ENCODE results near the gene AMBRA1.

The AMBRA1 gene

GRCh38 chr11:46413760-46414465 is 179.9 kb downstream of the AMBRA1 start:
- H3K36me3 Mint-ChIP-seq = peaks cover 32% of the 10 kb centered on the region
- DNase-seq (ENCODE audit: low spot score in 2 of 2) = no peak
- no peak for ATAC-seq (ENCODE audit: low read depth)
- H3K27me3 Mint-ChIP-seq = no peaks in the 10 kb centered on the region
- H3K9me3 Mint-ChIP-seq = no peaks in the 10 kb centered on the region
- no peaks in the 10 kb centered on the region for H3K4me1 Mint-ChIP-seq
- no peak overlapping the region for H3K27ac Mint-ChIP-seq
- H3K4me3 Mint-ChIP-seq = no peak overlapping the region

DNA sequence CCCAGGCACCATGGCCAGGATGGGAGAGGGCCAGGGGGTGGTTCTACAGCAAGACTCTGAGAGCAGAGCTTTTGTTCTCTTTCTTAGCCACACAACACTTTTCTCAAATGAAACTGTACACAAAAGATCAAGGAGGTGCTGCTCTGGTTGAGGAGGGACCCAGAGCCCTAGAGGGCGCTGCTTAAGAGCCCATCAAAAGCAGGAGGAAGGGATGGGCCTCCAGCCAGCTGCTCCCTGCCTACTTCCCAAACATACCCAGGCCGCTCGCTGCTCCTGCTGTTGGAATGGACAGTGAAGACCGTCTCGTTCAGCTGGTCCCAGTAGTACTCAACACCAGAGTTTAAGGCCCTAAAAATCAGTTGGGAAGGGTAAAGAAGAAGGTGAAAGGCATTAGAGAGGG is 183.8 kb downstream of the AMBRA1 start:
- ATAC-seq (ENCODE audit: low read depth) (no peak), DNase-seq (ENCODE audit: low spot score in 2 of 2) (no peak)
- Mint-ChIP-seq H3K4me1 (no peaks in the 10 kb centered on the region), H3K4me3 (no peak overlapping the region), H3K27me3 (no peaks in the 10 kb centered on the region), H3K36me3 (peaks cover 32% of the 10 kb centered on the region), H3K9me3 (no peaks in the 10 kb centered on the region), H3K27ac (no peak overlapping the region)

DNA sequence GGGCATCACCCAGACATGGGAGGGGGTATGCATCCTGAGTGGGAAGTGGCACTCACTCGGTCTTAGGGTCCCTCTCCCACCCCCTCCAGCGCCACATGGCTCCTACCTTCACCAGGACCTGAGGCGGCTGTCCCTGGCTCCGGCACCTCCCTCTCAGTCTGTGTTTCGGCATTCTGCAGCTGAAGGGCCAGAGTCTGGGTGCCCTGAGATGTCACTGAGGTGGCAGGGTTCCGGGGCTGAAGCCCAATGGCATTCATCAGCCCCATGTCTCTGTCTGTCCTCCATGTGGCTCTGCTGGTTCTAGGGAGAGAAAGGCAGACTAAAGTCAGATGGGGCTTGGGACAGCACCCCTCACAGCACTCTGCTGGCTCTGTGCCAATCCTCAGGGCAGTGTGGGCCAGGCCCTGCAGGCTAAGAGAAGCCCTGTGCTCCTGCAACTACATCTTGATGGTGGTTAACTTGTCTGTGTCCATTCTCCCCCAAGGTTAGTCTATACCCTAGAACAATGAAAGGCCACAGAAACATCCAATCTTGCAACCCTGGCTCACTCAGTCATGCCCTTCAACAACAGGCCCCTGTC is 185.3 kb downstream of the AMBRA1 start:
- H3K4me3 Mint-ChIP-seq = no peak overlapping the region
- H3K27ac Mint-ChIP-seq = no peak overlapping the region
- no peaks in the 10 kb centered on the region for H3K4me1 Mint-ChIP-seq
- H3K27me3 Mint-ChIP-seq = no peaks in the 10 kb centered on the region
- DNase-seq (ENCODE audit: low spot score in 2 of 2) = no peak
- no peak for ATAC-seq (ENCODE audit: low read depth)
- H3K9me3 Mint-ChIP-seq = no peaks in the 10 kb centered on the region
- peaks cover 26% of the 10 kb centered on the region for H3K36me3 Mint-ChIP-seq

GRCh38 chr11:46407635-46408034 is 186.2 kb downstream of the AMBRA1 start:
- H3K36me3 Mint-ChIP-seq = peaks cover 32% of the 10 kb centered on the region
- no peaks in the 10 kb centered on the region for H3K27me3 Mint-ChIP-seq
- H3K27ac Mint-ChIP-seq = no peak overlapping the region
- ATAC-seq (ENCODE audit: low read depth) (no peak), DNase-seq (ENCODE audit: low spot score in 2 of 2) (no peak)
- no peaks in the 10 kb centered on the region for H3K9me3 Mint-ChIP-seq
- H3K4me3 Mint-ChIP-seq = no peak overlapping the region
- H3K4me1 Mint-ChIP-seq = no peaks in the 10 kb centered on the region

DNA sequence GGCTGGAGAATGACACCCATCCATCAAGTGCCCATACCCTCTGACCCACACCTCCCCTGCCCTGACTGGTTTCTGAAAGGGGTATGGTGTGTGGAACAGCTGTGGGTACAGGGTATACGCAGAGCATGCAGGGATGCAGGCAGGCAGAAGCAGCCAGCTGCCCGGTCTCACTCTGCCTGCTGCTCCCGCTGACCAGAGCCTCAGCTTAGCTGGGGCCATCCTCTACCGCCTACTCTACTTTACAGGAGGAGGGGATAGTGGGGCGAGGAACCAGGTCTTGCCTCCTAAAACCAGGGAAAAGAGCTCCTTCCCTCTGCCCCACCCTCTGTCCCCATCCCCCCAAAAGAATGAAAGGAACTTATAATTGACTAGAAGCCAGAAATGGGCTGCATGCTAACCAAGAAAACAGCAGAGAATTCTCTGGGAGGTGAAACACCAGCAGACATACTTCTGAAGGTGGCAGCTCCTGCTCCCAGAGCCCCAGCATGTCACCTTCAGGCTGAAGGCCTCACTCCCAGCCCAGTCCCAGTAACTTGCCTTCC is 189.3 kb downstream of the AMBRA1 start:
- no peak for DNase-seq (ENCODE audit: low spot score in 2 of 2)
- Mint-ChIP-seq H3K9me3 (no peaks in the 10 kb centered on the region), H3K27me3 (no peaks in the 10 kb centered on the region), H3K4me1 (no peaks in the 10 kb centered on the region), H3K36me3 (peaks cover 43% of the 10 kb centered on the region), H3K4me3 (no peak overlapping the region), H3K27ac (no peak overlapping the region)
- no peak for ATAC-seq (ENCODE audit: low read depth)

DNA sequence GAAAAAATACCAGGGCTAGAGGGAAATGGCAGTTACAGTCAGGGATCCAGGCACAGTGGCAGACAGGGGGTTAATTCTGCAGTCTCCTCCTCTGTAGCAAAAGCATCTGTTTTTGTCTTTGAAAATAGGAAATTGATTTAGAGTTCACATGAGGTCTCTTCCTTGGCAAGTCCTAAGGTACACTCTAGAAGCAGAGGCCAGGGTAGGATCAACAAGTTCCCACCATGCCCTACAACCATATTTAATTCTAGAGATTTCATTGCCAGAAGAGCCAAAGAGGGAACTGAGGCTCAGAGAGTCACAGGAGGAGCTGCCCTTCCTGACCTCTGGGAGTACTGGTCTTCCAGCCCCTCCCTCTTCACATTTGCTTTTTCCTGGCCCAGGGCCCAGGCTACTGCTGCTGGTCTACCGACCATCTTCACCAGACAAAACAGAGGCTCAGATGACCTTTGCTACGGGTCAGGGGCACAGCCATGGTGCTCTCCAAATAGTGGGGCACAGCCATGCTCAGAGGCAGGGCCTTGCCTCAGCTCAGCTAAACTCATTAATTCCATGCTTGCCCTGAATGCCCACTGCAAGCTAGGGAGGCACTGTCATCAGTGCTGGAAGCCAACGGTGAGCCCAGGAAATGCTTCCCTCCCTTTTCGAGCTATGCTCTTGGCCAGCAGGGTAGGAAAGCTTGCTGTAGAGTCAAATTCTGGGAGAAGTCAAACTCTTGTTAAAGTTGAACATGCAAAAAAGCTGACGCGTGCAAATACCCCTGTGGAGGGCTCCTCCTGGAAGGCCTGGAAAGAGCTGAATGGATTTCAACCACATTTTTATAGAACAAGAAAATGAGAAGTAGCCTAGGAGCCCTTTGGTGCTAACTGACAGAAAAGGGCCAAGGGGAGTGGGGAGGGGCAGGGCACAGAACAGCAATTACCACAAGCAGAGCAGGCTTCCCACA is 190.6 kb downstream of the AMBRA1 start:
- H3K4me3 Mint-ChIP-seq = no peak overlapping the region
- H3K4me1 Mint-ChIP-seq = no peaks in the 10 kb centered on the region
- ATAC-seq (ENCODE audit: low read depth) (no peak), DNase-seq (ENCODE audit: low spot score in 2 of 2) (no peak)
- no peak overlapping the region for H3K27ac Mint-ChIP-seq
- no peaks in the 10 kb centered on the region for H3K9me3 Mint-ChIP-seq
- H3K36me3 Mint-ChIP-seq = peaks cover 40% of the 10 kb centered on the region
- no peaks in the 10 kb centered on the region for H3K27me3 Mint-ChIP-seq

DNA sequence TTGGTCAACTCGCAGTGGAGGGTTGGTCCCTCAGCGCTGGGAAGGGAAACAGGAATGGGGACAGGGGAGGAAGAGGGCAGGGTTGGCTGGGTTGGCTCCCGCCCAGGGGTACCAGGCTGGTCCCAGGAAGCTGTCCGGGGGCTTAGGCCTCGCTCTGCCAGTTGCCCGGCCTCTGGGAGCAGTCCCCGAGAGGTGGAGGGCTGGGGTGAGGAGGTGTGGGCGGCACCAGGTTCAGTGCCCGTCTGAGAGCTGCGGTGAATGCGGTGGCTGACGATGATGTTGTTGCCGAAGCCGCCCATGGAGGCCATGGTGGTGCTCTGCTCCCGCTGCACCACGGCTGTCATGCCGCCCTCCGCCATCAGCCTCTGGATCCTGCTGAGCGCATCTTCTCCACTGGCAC is 196.3 kb downstream of the AMBRA1 start:
- no peak for DNase-seq (ENCODE audit: low spot score in 2 of 2)
- ATAC-seq (ENCODE audit: low read depth) = no peak
- Mint-ChIP-seq H3K9me3 (peaks cover 2% of the 10 kb centered on the region), H3K27me3 (peaks cover 3% of the 10 kb centered on the region), H3K36me3 (peaks cover 28% of the 10 kb centered on the region), H3K4me1 (peaks cover 5% of the 10 kb centered on the region), H3K27ac (no peak overlapping the region), H3K4me3 (no peak overlapping the region)

- no peak overlapping the region for H3K4me3 Mint-ChIP-seq
- peaks cover 2% of the 10 kb centered on the region for H3K9me3 Mint-ChIP-seq
- peaks cover 15% of the 10 kb centered on the region for H3K36me3 Mint-ChIP-seq
- H3K27me3 Mint-ChIP-seq = peaks cover 8% of the 10 kb centered on the region
- ATAC-seq (ENCODE audit: low read depth) = no peak
- no peak overlapping the region for H3K27ac Mint-ChIP-seq
- peaks cover 11% of the 10 kb centered on the region for H3K4me1 Mint-ChIP-seq
- no peak for DNase-seq (ENCODE audit: low spot score in 2 of 2)
Observed at GRCh38 chr11:46393759-46394158, 200.1 kb downstream of the AMBRA1 start.

DNA sequence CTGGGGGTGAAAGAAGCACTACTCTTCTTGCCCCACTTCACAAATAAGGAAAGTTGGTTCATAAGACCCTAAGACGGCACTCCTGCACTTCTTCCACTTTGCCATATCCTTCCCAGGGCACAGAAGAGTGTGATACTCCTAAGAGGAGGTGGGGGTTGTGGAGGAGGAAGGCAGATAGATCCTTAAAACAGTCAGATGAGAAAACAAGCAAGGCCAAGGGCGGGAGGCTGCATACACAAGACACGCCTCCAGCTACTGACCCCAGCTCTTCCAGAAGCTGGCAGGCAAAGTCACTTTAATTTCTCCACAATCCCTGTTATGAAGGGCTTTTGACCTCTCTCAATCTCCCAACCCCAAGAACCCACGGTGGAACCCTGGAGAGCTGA is 200.6 kb downstream of the AMBRA1 start:
- H3K27ac Mint-ChIP-seq = no peak overlapping the region
- no peak overlapping the region for H3K4me3 Mint-ChIP-seq
- no peak for DNase-seq (ENCODE audit: low spot score in 2 of 2)
- H3K9me3 Mint-ChIP-seq = peaks cover 2% of the 10 kb centered on the region
- no peak for ATAC-seq (ENCODE audit: low read depth)
- H3K36me3 Mint-ChIP-seq = peaks cover 13% of the 10 kb centered on the region
- H3K27me3 Mint-ChIP-seq = peaks cover 12% of the 10 kb centered on the region
- H3K4me1 Mint-ChIP-seq = peaks cover 11% of the 10 kb centered on the region

- Mint-ChIP-seq H3K27me3 (peaks cover 16% of the 10 kb centered on the region), H3K36me3 (peaks cover 9% of the 10 kb centered on the region), H3K4me1 (peaks cover 13% of the 10 kb centered on the region), H3K9me3 (peaks cover 2% of the 10 kb centered on the region), H3K27ac (no peak overlapping the region), H3K4me3 (peak overlapping the region; percentile 73)
- ATAC-seq (ENCODE audit: low read depth) (peak; percentile 81), DNase-seq (ENCODE audit: low spot score in 2 of 2) (peak; percentile 74 to 81)
Observed at GRCh38 chr11:46392421-46393230, 201.2 kb downstream of the AMBRA1 start.

GRCh38 chr11:46391578-46392420 is 202.0 kb downstream of the AMBRA1 start, which contains the start of gene CHRM4:
TSS of gene CHRM4 (minus strand) at chr11:46391776. CDS start at chr11:46386557, 5,219 bp downstream.
- Mint-ChIP-seq H3K36me3 (peaks cover 3% of the 10 kb centered on the region), H3K9me3 (peaks cover 2% of the 10 kb centered on the region), H3K4me1 (peaks cover 13% of the 10 kb centered on the region), H3K27me3 (peaks cover 22% of the 10 kb centered on the region), H3K4me3 (peak within 1 kb of the TSS; percentile 73), H3K27ac (no peak within 1 kb of the TSS)
- no peak for ATAC-seq (ENCODE audit: low read depth)
- DNase-seq (ENCODE audit: low spot score in 2 of 2) = no peak

GRCh38 chr11:46391186-46391577 is 202.6 kb downstream of the AMBRA1 start:
- Mint-ChIP-seq H3K9me3 (peaks cover 2% of the 10 kb centered on the region), H3K4me3 (no peak overlapping the region), H3K27me3 (peaks cover 28% of the 10 kb centered on the region), H3K27ac (no peak overlapping the region), H3K36me3 (no peaks in the 10 kb centered on the region), H3K4me1 (peaks cover 13% of the 10 kb centered on the region)
- DNase-seq (ENCODE audit: low spot score in 2 of 2) (no peak), ATAC-seq (ENCODE audit: low read depth) (no peak)
